Measurements from ENCODE around the gene BEX2. TPM values are rescaled to one million over a fixed set of nuclear protein-coding genes. Genes with fewer than 3 reads are reported as not detected.

The BEX2 gene
- 0.18 and 0.89 TPM in 2 replicates for total RNA-seq

DNA sequence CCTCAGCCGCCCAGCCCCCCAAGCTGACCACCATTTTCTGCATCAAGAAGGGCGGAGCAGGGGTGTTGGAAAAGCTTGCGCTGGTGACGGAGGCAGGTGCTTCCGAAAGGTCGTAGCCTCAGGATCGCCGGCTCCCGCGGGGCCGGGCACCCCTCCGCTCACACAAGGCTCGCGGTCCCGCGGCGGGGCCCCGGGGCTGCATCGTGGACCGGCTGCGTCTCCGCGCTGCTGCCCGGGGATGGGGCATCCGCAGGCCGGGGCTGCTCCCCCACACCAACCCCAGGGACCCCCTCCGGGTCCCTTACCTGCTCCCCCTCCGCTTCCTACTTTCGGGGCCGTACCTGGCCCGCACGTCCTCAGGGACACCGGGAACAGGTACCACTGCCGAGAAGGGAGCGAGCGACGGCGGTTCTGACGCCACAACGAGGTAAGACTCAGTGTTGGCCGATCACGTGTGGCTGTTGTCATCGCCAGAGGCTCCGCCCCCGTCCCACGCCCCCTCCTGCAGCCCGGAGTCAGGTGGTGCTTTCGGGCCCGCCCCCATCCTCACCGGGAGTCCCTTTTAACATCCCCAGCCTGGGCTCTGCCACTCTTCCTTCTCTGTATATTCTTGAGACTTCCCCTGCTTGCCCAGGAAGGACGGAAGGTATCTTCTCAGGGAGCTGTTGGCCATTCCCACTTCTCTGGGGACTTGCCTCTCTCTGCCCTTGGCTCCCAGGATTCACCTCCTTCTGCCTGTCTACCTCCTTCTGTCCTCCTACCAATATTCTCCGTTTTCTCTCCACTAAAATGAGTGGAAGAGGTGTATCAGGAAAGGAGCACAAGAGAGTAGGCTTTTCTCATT is at the start of gene BEX2:
Gene BEX2 (minus strand): TSS at position 436 of the 844 bp plus-strand sequence. CDS start 1,014 bp downstream, outside the sequence.

GRCh38 chrX:103356130-103356798 is 45.5 kb upstream of the BEX2 start, which contains the start of gene TCEAL9:
Gene TCEAL9, plus strand, starts transcription at chrX:103356506. Its CDS starts 1,179 bp downstream, at chrX:103357685.

DNA sequence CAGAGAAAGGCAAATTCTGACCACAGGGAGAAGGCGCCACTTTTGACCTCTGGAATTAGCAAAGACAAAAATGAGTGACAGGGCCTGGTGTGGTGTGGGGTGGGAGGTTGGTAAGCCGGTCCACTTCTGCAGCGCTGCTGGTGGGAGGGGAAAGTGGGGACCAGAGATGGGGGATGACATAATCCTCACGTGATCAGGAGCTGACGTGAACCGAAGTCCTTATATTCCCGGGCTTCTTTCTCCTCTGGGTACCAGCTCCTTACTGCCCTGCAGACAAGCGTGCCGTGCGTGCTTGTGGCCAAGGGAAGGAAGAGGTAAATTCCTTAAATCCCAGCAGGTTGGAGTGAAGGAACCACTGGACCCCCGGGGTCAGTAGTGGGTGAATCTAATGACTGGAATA is 19.2 kb upstream of the BEX2 start, which contains the start of gene TCEAL7:
Gene TCEAL7 (plus strand): TSS at position 249 of the 400 bp plus-strand sequence. CDS start 1,165 bp downstream, outside the sequence.

DNA sequence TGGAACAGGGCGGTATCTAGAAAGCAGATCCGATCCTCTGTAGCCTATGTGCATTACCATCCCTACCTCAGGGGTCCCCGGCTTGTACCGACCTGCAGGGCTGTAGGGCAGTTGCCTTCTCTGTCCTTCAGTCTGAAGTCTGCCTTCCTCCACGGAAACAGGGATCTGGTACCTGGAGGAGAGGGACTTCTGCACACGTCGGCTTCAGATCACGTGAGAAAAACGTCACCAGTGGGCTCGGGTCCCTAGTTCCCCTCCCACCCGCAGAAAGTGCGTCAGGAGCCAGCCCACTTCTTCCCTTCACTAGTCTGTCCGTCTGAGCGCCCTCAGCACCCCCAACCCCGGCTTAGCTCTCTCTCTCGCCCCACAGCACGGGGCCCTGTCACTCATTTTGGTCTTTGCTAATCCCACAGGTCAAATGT is 34.2 kb downstream of the BEX2 start, which contains the start of gene TCEAL5:
Gene TCEAL5 (minus strand): TSS at position 170 of the 422 bp plus-strand sequence. CDS start 2,187 bp downstream, outside the sequence.

Other genes with a start within 250 kb of the BEX2 start
- 0.89 and 3.8 TPM in 2 replicates for gene BEX1, start 246.8 kb downstream of the BEX2 start, total RNA-seq
- not detected in 2 replicates for gene NXF3, start 217.8 kb downstream of the BEX2 start, total RNA-seq
- 11.9 and 24.1 TPM in 2 replicates for gene BEX4, start 95.9 kb downstream of the BEX2 start, total RNA-seq
- gene TCEAL8, start 55.8 kb downstream of the BEX2 start, total RNA-seq: 112 and 150 TPM in 2 replicates
- not detected in 2 replicates for gene TCEAL5, start 34.2 kb downstream of the BEX2 start, total RNA-seq
- 15.9 and 26.1 TPM in 2 replicates for gene TCEAL7, start 19.2 kb upstream of the BEX2 start, total RNA-seq
- gene TCEAL9, start 45.5 kb upstream of the BEX2 start, total RNA-seq: 105 and 140 TPM in 2 replicates
- 243 and 344 TPM in 2 replicates for gene BEX3, start 65.5 kb upstream of the BEX2 start, total RNA-seq
- 0.14 and 0.30 TPM in 2 replicates for gene RAB40A, start 208.5 kb upstream of the BEX2 start, total RNA-seq